ENCODE results near the gene ATAD5.

DNA sequence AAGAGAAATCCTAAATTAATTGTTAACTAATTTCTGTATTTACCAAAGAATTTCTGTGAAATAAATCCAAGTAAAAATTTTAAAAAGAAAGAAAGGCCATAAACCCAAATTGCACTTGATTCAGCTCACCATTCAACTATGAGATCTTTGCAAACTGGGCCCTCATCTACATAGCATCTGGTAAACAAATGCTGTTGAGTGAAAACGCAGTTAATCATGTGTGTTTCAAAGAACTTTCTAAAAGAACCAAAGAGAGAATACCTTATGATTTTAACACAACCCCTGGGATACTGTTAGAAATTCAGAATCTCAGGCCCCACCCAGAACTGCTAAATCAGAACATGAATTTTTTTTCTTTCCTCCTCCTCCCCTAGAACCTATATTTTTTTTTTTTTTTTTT lies 23.9 kb upstream of the ATAD5 start:
- TF ChIP-seq CTCF (conservative IDR thresholded peaks at IDR 0.05; ENCODE audit: low read depth, low read length) (no peak), EZH2 (IDR thresholded peaks at IDR 0.05; ENCODE audit: low read length, unreplicated experiment) (no peak), EZH2phosphoT487 (IDR thresholded peaks at IDR 0.05; ENCODE audit: borderline replicate concordance, low read length) (no peak)
